Measurements from ENCODE around the gene ATG4A.

Gene ATG4A

GRCh38 chrX:108059801-108060200 lies 31.8 kb upstream of the ATG4A start:
- no peak for TF ChIP-seq CTCF (IDR thresholded peaks at IDR 0.05; ENCODE audit: low read depth, low read length)
- H3K4me3 ChIP-seq (ENCODE audit: low read depth, low read length) = no peak overlapping the region
- H3K27me3 ChIP-seq (ENCODE audit: insufficient read depth, low read depth, severe bottlenecking) = peaks cover 75% of the 10 kb centered on the region
- H3K27ac ChIP-seq = no peak overlapping the region
- no peaks in the 10 kb centered on the region for H3K36me3 ChIP-seq
- no peaks in the 10 kb centered on the region for H3K9me3 ChIP-seq (ENCODE audit: severe bottlenecking)
- no peak for DNase-seq

- Histone ChIP-seq H3K4me3 (ENCODE audit: low read depth, low read length) (no peak overlapping the region), H3K27ac (no peak overlapping the region), H3K9me3 (ENCODE audit: severe bottlenecking) (no peaks in the 10 kb centered on the region), H3K36me3 (no peaks in the 10 kb centered on the region), H3K27me3 (ENCODE audit: insufficient read depth, low read depth, severe bottlenecking) (peaks cover 73% of the 10 kb centered on the region)
- DNase-seq = no peak
- no peak for TF ChIP-seq CTCF (IDR thresholded peaks at IDR 0.05; ENCODE audit: low read depth, low read length)
These were observed 27.6 kb upstream of the ATG4A start for GRCh38 chrX:108064001-108064400.

GRCh38 chrX:108064613-108065012 lies 27.0 kb upstream of the ATG4A start:
- Histone ChIP-seq H3K4me3 (ENCODE audit: low read depth, low read length) (no peak overlapping the region), H3K27me3 (ENCODE audit: insufficient read depth, low read depth, severe bottlenecking) (peaks cover 67% of the 10 kb centered on the region), H3K9me3 (ENCODE audit: severe bottlenecking) (no peaks in the 10 kb centered on the region), H3K36me3 (no peaks in the 10 kb centered on the region), H3K27ac (no peak overlapping the region)
- DNase-seq = no peak
- no peak for TF ChIP-seq CTCF (IDR thresholded peaks at IDR 0.05; ENCODE audit: low read depth, low read length)

- no peak for TF ChIP-seq CTCF (IDR thresholded peaks at IDR 0.05; ENCODE audit: low read depth, low read length)
- peaks cover 64% of the 10 kb centered on the region for H3K27me3 ChIP-seq (ENCODE audit: insufficient read depth, low read depth, severe bottlenecking)
- H3K27ac ChIP-seq = no peak overlapping the region
These were observed 23.5 kb upstream of the ATG4A start for GRCh38 chrX:108068121-108068520.

GRCh38 chrX:108070891-108071290 lies 20.7 kb upstream of the ATG4A start:
- no peak overlapping the region for H3K27ac ChIP-seq
- no peak for DNase-seq

More at GRCh38 chrX:108068121-108068520, 23.5 kb upstream of the ATG4A start:
- H3K4me3 ChIP-seq (ENCODE audit: low read depth, low read length) = no peak overlapping the region
- H3K9me3 ChIP-seq (ENCODE audit: severe bottlenecking) = no peaks in the 10 kb centered on the region
- no peaks in the 10 kb centered on the region for H3K36me3 ChIP-seq
- DNase-seq = no peak

More at GRCh38 chrX:108070891-108071290, 20.7 kb upstream of the ATG4A start:
- no peak overlapping the region for H3K4me3 ChIP-seq (ENCODE audit: low read depth, low read length)
- H3K9me3 ChIP-seq (ENCODE audit: severe bottlenecking) = no peaks in the 10 kb centered on the region
- TF ChIP-seq CTCF (IDR thresholded peaks at IDR 0.05; ENCODE audit: low read depth, low read length) = no peak
- no peaks in the 10 kb centered on the region for H3K36me3 ChIP-seq
- H3K27me3 ChIP-seq (ENCODE audit: insufficient read depth, low read depth, severe bottlenecking) = peaks cover 65% of the 10 kb centered on the region

All from WERI-Rb-1 (cell line).